ENCODE results near the gene SYT6.

DNA sequence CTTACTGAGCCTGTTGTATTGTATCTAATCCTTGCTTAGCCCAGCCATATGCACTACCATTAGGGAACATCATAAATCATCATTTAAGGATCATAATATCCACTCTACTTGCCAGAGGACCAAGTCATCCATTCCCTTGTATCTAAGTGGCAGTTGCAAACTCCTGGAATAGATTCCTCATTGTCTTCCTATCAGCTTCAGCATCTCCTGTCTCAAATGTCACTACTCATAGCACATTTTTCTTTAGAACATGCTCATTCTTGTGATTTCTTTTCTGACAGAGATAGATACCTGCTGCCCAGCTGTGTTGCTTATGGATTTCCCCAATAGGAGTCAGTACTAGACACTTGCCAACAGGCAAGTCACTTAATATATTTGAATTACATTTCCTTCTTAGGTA is 90.1 kb downstream of the SYT6 start:
- TF ChIP-seq CTCF (IDR thresholded peaks at IDR 0.05; ENCODE audit: poor library complexity), result no peak
- no peak for TF ChIP-seq EZH2phosphoT487 (IDR thresholded peaks at IDR 0.05; ENCODE audit: low read depth, severe bottlenecking, unreplicated experiment)
- no peak for TF ChIP-seq EZH2 (IDR thresholded peaks at IDR 0.05; ENCODE audit: borderline replicate concordance)

Measured in hepatocyte (in vitro differentiated cells).